MM.1S (cell line): Measurements from ENCODE around the gene CYP4F12.

Experiments used
- DNase-seq: peaks from one replicate; pipeline ENCODE4 v3.0.0-alpha.2; 2015
- H2AFZ ChIP-seq: fragments of 300-600 bp; sonication (generic); 2 replicates; pipeline ENCODE4 v1.6.0; 2016; ENCODE audit warnings: antibody characterized with exemption, low read length
- H3F3A ChIP-seq: fragments of 300-600 bp; sonication (generic); 2 replicates; pipeline ENCODE4 v1.6.1; 2016; ENCODE audit warnings: mild to moderate bottlenecking, antibody characterized with exemption, low read length, moderate library complexity, mixed read lengths; ENCODE audit not compliant: insufficient read depth
- H3K27ac ChIP-seq: fragments of 300-600 bp; sonication (generic); 2 replicates; pipeline ENCODE4 v1.5.1; 2016; ENCODE audit warnings: mild to moderate bottlenecking, low read length
- H3K27me3 ChIP-seq: fragments of 300-600 bp; sonication (generic); replicated peaks from 2 replicates; pipeline ENCODE4 v1.6.0; 2016; ENCODE audit warnings: low read length; ENCODE audit not compliant: insufficient read depth
- H3K36me3 ChIP-seq: fragments of 300-600 bp; sonication (generic); replicated peaks from 2 replicates; pipeline ENCODE4 v1.6.1; 2016; ENCODE audit warnings: mild to moderate bottlenecking, low read length, mixed read lengths; ENCODE audit not compliant: insufficient read depth
- H3K4me1 ChIP-seq: fragments of 300-600 bp; sonication (generic); 2 replicates; pipeline ENCODE4 v1.6.1; 2016; ENCODE audit warnings: low read length, mixed read lengths
- H3K4me2 ChIP-seq: fragments of 300-600 bp; sonication (generic); 2 replicates; pipeline ENCODE4 v1.6.0; 2016; ENCODE audit warnings: low read depth, low read length
- H3K4me3 ChIP-seq: fragments of 300-600 bp; sonication (generic); 2 replicates; pipeline ENCODE4 v1.5.1; 2016; ENCODE audit warnings: low read length, mixed read lengths
- H3K79me2 ChIP-seq: fragments of 300-600 bp; sonication (generic); 2 replicates; pipeline ENCODE4 v1.6.1; 2016; ENCODE audit warnings: mixed run types, low read length, mixed read lengths
- H3K9ac ChIP-seq: fragments of 300-600 bp; sonication (generic); 2 replicates; pipeline ENCODE4 v1.6.1; 2016; ENCODE audit warnings: low read length, mixed read lengths
- H3K9me2 ChIP-seq: fragments of 300-600 bp; sonication (generic); replicated peaks from 2 replicates; pipeline ENCODE4 v1.6.1; 2016; ENCODE audit warnings: mild to moderate bottlenecking, low read length, mixed read lengths; ENCODE audit not compliant: insufficient read depth
- H3K9me3 ChIP-seq: fragments of 300-600 bp; sonication (generic); replicated peaks from 2 replicates; pipeline ENCODE4 v1.6.1; 2016; ENCODE audit warnings: mild to moderate bottlenecking, low read length, mixed read lengths; ENCODE audit not compliant: insufficient read depth
- H4K20me1 ChIP-seq: fragments of 300-600 bp; sonication (generic); 2 replicates; pipeline ENCODE4 v1.6.1; 2016; ENCODE audit warnings: mild to moderate bottlenecking, low read length, moderate library complexity, mixed read lengths; ENCODE audit not compliant: insufficient read depth
- EZH2 ChIP-seq: fragments of 300-600 bp; sonication (generic); optimal IDR thresholded peaks from 2 replicates; pipeline ENCODE3; 2017; ENCODE audit warnings: low read depth, mild to moderate bottlenecking, antibody characterized with exemption, low read length, mixed read lengths
- EZH2phosphoT487 ChIP-seq: fragments of 300-600 bp; sonication (generic); IDR thresholded peaks from 2 replicates; pipeline ENCODE4 v1.6.1; 2018; ENCODE audit warnings: antibody characterized with exemption, low read length
- TF ChIP-seq, protein P1 (sequence below): fragments of 300-600 bp; sonication (generic); IDR thresholded peaks from 2 replicates; pipeline ENCODE4 v1.5.1; 2016; ENCODE audit warnings: antibody characterized with exemption, low read length, mixed read lengths

The CYP4F12 gene

DNA sequence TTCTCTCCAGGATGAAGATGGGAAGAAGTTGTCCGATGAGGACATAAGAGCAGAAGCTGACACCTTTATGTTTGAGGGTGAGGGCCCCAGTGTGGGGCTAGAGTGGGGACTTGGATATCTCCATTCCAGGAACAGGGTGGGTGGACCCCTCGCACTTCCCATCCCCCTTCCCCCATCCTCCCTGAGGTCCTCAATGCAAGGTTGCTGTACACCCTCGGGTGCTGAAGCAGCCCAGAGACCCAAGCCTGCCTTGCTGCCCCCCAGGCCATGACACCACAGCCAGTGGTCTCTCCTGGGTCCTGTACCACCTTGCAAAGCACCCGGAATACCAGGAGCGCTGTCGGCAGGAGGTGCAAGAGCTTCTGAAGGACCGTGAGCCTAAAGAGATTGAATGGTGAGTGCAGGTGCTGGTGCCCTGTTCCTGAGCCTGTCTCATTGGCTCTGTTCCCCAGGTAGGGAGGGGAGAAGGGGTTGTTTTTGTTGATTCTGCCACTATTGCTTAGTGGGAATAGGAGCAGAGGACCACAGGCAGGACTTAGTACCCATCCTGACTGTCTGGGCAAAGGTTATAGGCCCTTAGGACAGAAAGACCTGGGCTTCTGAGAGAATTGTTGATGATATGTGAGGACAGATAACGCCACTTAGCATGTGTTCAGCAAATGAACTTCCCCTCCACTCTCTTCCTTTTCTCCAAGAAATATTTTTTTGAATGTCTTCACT lies 20.2 kb upstream of the CYP4F12 start:
- no peaks in the 10 kb centered on the region for H3K36me3 ChIP-seq
- no peak overlapping the region for H3K27ac ChIP-seq
- no peak for DNase-seq
- H3K79me2 ChIP-seq: no peaks in the 10 kb centered on the region
- H3K9me2 ChIP-seq: no peaks in the 10 kb centered on the region
- TF ChIP-seq EZH2phosphoT487 (no peak), EZH2 (no peak)
- TF ChIP-seq, protein P1, sequence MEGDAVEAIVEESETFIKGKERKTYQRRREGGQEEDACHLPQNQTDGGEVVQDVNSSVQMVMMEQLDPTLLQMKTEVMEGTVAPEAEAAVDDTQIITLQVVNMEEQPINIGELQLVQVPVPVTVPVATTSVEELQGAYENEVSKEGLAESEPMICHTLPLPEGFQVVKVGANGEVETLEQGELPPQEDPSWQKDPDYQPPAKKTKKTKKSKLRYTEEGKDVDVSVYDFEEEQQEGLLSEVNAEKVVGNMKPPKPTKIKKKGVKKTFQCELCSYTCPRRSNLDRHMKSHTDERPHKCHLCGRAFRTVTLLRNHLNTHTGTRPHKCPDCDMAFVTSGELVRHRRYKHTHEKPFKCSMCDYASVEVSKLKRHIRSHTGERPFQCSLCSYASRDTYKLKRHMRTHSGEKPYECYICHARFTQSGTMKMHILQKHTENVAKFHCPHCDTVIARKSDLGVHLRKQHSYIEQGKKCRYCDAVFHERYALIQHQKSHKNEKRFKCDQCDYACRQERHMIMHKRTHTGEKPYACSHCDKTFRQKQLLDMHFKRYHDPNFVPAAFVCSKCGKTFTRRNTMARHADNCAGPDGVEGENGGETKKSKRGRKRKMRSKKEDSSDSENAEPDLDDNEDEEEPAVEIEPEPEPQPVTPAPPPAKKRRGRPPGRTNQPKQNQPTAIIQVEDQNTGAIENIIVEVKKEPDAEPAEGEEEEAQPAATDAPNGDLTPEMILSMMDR: no peak
- H3K4me1 ChIP-seq: no peaks in the 10 kb centered on the region
- H3K4me3 ChIP-seq: no peak overlapping the region
- H2AFZ ChIP-seq: no peak overlapping the region
- no peaks in the 10 kb centered on the region for H3K9me3 ChIP-seq
- H3K4me2 ChIP-seq: no peak overlapping the region
- peaks cover 52% of the 10 kb centered on the region for H3K27me3 ChIP-seq
- H4K20me1 ChIP-seq: no peaks in the 10 kb centered on the region
- no peak overlapping the region for H3K9ac ChIP-seq
- H3F3A ChIP-seq: no peaks in the 10 kb centered on the region

DNA sequence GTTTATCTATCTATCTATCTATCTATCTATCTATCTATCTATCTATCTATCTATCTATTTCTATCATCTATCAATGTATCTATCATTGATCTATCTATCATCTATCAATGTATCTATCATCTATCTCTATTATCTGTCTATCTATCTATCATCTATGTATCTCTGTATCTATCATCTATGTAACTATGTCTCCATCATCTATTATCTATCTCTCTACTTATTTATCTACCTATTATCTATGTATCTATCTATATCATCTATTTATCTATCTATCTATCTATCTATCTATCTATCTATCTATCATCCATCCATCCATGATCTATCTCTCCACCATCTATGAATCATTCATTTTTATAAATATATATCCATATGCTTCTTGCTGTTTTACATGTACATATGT lies 16.4 kb upstream of the CYP4F12 start:
- Histone ChIP-seq H3K27ac (no peak overlapping the region), H3K9ac (no peak overlapping the region), H3K27me3 (peaks cover 47% of the 10 kb centered on the region), H3K4me2 (no peak overlapping the region), H4K20me1 (no peaks in the 10 kb centered on the region), H3K79me2 (no peaks in the 10 kb centered on the region), H2AFZ (no peak overlapping the region), H3F3A (no peaks in the 10 kb centered on the region), H3K4me3 (no peak overlapping the region), H3K36me3 (no peaks in the 10 kb centered on the region), H3K4me1 (no peaks in the 10 kb centered on the region), H3K9me3 (no peaks in the 10 kb centered on the region), H3K9me2 (no peaks in the 10 kb centered on the region)
- DNase-seq: no peak
- TF ChIP-seq, protein P1: no peak
- TF ChIP-seq EZH2phosphoT487 (no peak), EZH2 (no peak)

DNA sequence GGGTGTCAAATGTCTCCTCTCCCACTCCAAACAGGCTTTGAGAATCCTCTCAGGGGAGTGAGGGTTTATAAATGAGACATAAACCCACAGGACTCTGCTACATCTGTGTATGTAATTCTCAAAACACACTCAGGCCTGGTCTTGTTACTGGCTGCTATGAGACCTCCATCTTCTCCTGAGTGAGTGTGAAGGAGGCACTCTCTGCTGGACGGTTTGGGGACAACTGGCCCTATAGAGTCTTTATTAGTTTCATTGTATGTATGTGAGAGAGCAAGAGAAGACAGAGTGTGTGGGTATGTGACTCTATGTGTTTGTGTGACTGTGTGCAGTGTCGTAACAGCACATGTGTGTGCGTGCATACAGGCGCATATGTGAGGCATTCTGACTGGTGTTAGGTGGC lies 9.6 kb upstream of the CYP4F12 start:
- H3K36me3 ChIP-seq: no peaks in the 10 kb centered on the region
- H3K4me2 ChIP-seq: no peak overlapping the region
- no peaks in the 10 kb centered on the region for H3F3A ChIP-seq
- no peak overlapping the region for H3K9ac ChIP-seq
- no peak overlapping the region for H3K27ac ChIP-seq
- no peak overlapping the region for H2AFZ ChIP-seq
- no peaks in the 10 kb centered on the region for H3K9me3 ChIP-seq
- no peak overlapping the region for H3K4me3 ChIP-seq
- H3K4me1 ChIP-seq: no peaks in the 10 kb centered on the region
- TF ChIP-seq, protein P1: no peak
- TF ChIP-seq EZH2 (no peak), EZH2phosphoT487 (no peak)
- peaks cover 21% of the 10 kb centered on the region for H3K27me3 ChIP-seq
- no peaks in the 10 kb centered on the region for H4K20me1 ChIP-seq
- no peaks in the 10 kb centered on the region for H3K9me2 ChIP-seq
- H3K79me2 ChIP-seq: no peaks in the 10 kb centered on the region
- DNase-seq: no peak
